ENCODE results near the gene IQCK.
"Not testable (repeated sequence)": the region's sequence is repeated elsewhere in the genome, so short reads cannot be mapped to it uniquely, and the experiment has no call there.

The IQCK gene

DNA sequence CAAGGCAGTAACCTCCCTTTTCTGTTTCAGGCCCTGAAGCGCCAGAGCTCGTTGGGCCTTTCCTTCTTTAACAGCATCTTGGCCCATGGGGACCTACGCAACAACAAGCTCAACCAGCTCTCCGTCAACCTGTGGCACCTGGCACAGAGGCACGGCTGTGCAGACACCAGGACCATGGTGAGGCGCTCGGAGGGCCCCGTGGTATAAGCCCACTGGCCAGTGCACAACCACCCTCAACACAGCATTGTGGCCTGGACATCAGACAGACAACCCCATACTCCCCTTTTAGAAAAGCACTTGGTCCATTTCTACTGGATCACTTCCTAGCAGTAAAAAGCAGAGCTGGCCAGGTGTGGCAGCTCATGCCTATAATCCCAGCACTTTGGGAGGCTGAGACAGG lies 18.6 kb upstream of the IQCK start:
- no peak for DNase-seq (ENCODE audit: low spot score)

DNA sequence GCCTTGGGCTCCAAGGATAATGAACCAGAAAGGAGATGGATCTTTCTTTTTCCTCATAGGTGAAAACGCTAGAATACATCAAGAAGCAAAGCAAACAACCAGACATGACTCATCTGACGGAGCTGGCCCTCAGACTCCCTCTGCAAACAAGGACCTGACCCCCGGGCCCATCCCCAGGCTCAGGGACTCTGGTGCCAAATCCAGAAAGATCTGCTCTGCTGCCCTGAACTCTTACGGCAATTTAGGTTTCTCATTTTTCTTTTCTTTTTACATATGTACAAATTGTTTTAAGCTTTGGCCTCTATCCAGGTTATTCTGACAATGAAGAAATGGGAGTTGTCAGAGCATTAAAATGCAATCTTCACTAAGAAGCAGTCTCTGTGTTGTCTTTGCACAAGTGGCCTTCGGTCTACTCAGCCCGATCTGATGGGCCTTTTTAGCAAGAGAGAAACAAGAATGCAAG lies 17.7 kb upstream of the IQCK start:
- no peak for DNase-seq (ENCODE audit: low spot score)

DNA sequence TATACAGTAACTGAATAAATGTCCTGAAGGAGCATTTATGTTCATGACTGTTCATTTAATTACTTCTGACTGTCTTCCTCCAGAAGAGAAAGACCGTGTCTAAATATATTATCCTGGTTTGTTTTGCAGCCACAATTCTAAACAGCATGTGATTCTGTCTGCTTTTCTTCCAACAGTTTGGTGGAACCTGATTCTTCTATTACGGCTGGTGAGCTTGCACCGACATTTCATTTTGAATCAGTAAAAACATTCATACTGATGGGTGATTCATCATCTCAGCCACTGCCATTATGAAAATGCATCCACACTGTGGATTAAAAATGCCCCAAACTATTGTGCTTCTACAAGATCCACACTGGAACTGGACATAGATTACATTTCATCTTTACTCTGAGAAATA lies 17.0 kb upstream of the IQCK start:
- no peak for DNase-seq (ENCODE audit: low spot score)

DNA sequence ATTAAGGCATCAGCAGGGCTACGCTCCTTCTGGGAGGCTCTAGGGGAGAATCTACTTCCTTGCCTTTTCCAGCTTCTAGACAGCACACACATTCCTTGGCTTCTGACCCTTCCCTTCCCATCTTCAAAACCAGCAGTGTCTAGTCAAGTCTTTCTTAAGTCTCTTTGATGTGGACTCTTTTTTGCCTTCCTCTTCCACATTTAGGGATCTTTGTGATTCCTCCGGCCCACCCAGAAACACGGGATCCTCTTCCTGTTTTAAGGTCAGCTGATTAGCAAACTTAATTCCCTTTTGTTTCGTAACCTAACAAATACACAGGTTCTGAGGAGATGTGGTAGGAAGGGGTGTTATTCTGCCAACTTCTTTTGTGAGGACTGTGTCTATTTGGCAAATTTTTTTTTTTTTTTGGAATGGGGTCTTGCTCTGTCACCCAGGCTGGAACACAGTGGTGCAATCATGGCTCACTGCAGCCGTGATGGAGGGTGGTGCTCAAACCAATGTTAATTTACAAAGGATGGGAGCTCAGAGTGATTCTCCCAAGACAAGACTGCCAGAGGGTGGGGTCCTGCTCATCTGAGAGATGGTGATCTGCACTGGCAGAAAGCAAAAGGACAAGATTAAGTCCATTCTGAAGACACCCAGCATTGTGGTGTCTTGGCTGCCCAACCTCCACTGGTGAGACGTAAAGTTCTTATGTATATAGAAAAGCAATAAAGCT lies 14.7 kb upstream of the IQCK start:
- DNase-seq (ENCODE audit: low spot score), result no peak

DNA sequence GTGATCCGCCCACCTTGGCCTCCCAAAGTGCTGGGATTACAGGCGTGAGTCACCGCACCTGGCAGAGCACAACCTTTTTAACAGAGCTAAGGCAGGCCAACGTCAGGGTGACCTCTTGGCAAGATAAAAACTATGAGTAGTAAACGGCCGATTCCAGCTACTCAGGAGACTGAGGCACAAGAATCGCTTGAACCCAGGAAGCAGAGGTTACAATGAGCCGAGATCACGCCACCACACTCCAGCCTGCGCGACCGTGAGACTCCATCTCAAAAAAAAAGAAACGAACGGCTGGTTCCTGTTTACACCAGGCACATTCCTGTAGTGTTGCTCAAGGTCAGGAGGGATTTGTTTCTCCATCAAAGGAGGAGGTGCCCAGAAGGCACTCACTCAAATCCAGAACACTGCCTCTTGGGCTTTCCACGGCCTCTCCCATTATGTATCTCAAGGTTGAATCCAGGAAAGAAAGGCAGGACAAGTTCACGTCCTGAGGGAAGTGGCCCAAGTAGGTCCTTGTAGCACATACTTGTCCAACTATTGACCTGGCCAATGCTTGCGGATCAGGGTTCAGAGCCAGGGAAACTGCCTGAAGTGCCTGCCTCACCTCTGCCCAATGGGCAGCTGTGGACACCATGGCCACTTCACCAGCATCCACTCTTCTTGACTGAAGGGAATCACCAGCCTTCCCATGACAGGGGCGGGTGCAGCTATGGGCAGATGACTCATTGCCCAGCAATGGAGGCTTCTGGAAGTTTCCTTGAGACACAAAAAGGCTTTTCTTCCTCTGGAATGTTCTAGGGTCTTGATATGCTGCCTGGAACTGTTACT lies 13.5 kb upstream of the IQCK start:
- peak; percentile 27 for DNase-seq (ENCODE audit: low spot score)

DNA sequence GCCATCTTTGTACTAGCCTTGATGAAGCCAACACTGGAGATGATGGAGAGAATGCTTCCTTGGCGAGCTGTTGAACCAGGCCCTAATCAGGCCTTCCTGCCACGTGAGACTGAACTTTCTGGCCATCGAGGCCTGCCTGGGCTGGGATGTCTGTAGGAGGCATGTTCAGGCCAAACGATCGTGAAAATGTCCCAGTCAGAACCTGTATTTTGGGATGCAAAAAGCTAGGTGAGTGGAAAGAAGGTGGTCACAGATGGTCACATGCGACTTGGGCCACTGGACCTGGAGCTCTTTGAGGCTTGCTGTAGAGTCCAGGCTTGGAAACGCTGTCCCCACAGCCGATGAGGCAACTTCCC lies 12.9 kb upstream of the IQCK start:
- no peak for DNase-seq (ENCODE audit: low spot score)

DNA sequence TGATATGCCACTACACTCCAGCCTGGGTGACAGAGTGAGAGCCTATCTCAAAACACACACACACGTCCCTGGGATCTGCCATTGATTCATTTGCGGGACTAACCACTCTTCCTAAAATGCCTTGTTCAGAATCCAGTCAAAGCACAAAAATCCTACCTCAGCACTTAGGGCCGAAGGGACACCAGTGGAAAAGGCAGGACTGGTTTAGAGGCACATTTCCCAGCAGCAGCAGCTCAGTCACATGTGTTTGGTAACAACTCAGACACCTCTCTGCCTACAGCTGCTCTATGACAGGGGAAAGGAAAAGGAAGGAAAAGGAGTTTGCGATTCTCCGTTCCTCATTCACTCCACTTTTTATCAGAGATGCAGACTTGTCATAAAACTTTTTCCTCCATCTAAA lies 12.2 kb upstream of the IQCK start:
- DNase-seq (ENCODE audit: low spot score), result no peak

DNA sequence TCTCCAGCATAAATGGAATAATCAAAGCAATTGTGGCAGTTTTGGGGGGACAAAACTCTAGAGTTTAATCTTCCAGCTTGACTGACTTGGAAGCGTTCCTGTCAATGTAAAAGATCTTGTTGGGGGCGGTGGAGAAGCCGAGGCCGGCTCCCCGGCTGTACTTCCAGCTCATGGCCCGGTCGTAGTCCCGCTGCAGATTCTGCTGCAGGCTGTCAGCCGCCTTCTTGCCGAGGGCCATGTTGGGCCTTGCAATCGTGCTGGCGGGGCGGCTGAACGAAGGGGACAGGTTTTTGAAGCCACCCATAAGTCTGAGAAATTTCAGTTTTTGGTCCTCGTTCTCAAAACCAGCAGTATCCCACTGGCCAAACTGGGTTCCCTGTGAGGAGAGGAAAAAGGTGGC lies 11.2 kb upstream of the IQCK start:
- DNase-seq (ENCODE audit: low spot score), result no peak

DNA sequence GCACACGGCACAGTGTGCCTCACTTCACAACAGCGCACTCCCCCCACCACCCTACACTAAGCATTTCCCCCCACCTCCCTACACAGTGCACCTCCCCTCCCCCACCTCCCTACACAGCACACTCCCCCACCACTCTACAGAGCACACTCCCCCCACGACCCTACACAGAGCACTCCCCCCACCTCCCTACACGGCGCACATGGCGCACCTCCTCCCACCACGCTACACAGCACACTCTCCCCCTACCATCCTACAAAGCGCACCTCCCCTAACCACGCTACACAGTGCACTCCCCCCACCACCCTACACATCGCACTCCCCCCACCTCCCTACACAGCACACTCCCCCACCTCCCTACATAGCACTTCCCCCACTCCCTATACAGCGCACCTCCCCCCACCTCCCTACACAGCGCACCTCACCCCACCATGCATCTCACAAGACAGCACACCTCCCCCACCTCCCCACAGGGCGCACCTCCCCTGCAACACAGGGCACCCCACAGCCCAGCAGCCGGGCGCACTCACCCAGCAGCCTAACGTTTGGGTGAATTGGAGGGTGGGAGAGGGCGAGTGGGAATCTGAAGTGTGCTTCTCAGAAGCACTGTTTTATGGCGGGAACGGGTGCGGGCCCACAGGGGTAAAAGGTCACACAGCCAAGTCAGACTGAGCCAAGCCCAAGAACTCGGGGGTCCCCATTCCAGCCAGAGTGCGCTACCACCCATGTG lies 10.3 kb upstream of the IQCK start:
- no peak for DNase-seq (ENCODE audit: low spot score)

DNA sequence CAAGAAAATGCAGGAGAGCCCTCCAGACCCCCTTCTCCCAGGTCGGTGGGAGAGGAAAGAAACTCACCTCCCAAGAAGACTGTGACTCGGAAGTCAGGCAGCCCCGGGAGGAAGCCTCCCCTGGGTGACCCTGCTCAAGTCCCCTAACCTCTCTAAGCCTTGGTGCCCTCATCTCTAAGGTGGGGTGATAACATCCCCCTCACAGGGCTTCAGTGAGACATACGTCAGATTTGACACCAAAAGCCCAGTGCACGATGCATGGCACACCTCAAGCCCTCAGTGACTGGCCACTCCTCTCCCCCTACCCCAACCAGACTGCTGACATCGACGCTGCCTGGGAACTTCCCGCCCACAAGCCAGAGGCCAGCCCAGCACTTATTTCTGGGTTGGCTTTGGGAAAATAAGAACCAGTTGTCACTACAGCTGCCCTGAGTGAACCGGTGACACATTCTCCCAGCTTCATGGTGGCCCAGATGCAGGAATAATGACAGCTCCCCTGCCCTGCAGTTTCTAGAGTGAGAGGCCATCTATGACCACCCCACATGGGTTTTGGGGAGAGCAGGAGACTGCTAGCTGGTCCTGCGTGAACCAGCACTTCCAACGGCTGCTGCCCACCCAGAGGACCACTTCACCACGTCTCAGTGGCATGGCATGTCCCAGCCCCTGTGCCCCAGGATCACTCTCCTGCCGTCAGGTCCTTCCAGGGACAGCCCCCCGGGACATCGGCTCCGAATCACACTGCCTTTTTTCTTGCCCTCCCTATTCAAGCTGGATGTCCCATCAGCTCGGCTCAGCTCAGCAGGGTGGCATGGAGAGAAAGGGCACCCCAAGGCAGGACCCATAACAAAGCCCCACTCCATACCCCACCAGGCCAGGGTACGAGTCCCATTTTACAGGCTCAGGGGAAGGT lies 9.5 kb upstream of the IQCK start:
- DNase-seq (ENCODE audit: low spot score), result no peak

DNA sequence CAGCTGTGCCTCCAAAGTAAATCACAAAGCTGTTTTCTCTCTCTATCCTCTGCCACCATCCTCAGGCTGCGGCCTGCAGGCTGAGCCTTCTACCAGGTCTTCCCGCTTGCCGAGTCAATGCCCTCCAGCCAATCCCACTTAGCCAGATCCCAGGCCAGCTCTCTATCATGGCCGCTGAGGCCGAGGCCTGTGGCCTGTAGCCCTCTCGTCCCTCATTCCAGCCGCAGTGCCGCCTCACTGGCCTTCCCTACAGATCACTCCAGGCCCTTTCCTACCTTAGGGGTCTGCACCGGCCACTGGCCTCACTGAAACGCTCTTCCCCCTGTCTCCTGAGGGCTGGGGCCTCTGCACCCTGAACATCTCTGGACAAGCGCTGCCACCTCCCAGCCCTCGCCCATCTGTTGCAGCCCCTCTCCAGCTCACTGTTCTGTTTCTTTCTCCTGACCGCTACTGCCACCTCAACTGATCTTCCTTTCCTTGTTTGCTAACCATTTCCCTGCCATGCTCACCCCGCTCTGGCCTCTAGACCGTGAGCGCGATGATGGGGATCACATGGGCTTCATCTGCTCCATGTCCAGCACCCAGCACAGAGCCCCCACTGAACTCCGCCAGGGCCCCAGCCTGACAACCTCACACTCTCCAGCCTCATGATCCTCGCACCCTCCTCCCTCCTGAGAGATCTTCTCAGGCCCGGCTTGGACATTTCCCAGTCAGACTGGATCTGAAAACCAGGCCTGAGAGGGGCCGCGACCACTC lies 8.5 kb upstream of the IQCK start:
- DNase-seq (ENCODE audit: low spot score), result no peak

DNA sequence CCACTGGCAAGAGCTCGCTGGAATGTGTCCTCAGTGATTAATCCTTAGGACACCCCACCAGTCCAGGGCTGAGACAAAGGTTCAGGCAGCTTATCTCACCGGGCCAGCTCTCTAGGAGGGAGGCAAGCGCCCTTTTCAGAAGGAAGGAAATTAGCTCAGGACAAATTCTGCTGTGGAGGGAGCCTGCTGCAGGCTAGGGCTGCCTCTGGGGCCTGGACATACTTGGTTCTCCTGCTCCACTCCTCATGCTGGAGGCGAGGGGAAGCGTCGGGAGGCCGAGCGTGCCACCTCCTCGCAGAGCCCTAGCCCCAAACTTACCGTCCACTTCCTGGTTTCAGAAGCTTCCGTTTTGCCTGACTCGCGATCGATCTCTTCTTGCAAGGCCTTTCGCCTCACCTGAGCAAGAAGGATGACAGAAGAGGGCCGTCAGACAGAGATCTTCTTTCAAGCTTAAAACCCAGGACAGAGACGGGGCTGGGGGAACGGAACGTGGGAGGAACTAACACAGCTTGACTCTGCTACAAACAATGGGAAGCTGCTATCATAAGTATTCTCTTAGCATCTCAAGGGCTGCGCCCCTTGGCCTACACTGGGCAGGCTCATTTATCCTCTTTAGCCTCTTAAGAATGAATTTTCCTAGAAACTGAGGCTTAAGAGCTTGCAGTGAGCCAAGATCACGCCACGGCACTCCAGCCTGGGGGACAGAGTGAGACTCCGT lies 7.7 kb upstream of the IQCK start:
- no peak for DNase-seq (ENCODE audit: low spot score)

DNA sequence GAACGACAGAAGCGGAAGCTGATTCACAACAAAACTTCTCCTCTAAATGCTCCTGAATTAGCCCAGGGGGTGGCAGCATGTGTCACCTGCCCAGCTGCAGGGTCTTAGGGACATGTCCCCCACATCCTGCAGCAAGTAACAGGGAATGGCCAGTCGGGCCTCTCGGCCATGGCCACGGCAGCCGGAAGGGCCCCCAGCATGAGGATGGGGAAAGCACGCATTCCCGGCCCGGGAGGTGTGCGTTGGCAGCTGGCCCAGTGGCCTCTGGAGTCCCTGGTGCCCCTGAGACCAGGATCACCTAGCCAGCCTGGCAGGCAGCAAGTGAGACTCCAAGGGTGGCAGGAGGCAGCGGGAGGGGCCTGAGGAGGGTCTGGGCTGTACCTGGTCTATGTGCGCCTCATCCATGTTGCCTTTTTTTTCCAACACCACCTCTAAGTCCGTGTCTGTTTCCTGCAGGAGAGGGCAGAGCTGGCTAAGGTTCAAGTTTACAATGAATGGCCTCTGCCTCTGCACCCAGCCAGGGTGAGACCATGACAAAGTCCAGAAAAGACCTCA lies 7.0 kb upstream of the IQCK start:
- no peak for DNase-seq (ENCODE audit: low spot score)

DNA sequence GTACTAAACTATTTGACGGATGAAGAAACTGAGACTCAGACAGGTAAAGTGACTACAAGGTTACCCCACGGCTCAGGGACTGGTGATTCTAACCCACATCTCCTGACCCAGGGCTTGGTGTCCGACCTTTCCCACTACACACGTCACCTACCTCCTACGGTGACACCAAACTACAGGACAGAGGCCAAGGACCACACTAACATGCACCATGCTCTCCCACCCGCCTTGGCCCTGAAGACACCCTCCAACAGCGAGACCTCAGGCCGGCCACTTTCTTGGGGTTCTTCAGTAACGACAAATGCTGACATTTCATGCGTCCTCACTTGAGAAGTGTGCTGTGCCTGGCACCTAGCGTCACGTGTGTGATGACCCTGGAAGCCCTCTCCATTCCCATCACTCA lies 6.4 kb upstream of the IQCK start:
- DNase-seq (ENCODE audit: low spot score), result no peak

DNA sequence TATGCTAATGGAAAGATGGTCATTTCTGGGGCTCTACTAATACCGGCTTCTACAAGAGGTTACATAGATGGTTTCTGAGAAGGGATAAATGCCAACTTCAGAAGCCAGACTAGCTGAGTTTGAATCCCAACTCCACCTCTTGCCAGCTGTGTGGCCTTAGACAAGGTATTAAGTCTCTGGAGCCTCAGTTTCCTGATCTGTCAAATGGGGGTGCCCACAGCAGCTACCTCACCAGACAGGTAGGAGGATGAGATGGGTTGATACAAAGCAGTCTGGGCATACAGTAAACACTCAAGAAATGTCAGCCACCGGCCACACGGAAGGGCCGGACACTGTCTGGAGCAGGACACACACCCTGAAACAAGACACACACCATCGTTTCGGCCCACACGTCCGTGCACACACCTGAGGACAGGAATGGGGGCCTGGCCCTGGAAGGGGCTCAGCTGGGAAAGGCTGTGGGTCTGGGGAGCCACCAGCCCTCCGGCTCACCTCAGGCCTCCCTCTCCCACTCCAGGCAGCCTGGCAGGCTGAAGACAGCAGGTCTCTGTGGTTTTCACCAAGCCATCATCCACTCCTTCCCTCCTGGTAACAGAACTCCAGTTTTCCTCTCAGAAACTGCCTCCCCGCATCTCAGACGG lies 5.5 kb upstream of the IQCK start:
- no peak for DNase-seq (ENCODE audit: low spot score)

DNA sequence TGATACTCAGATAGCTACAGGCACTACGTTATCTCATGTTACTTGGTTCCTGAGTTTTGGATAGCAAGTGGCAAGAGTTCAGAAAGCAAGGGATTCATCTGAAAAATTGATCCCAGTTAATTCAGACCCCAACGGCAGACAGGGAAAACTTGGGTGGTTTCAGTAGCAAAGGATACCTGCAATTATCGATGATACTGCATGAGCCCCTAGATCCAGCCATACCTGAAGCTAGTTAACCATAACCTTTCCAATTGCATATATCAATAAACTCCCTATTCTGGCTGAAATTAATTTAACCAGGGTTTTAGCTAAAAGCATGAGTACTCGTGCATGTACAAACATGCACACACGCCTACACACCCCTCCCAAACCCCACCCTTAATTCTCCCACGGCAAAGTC lies 4.4 kb upstream of the IQCK start:
- no peak for DNase-seq (ENCODE audit: low spot score)

DNA sequence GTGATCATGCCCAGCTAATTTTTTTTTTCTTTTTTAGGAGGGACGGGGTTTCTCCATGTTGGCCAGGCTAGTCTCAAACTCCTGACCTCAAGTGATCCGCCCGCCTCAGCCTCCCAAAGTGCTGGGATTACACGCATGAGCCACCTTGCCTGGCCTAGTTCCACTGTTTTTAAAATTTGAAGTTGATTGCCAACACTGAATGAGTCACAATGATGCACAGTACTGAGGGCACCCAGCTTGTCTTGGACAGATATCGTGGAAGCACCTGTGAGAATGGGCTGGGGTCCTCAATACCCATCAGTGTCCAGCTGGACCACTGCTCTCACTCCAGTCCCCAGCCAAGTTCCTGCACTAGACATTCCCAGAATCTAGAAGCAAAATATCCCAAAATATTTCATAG lies 2.5 kb upstream of the IQCK start:
- DNase-seq (ENCODE audit: low spot score), result no peak

DNA sequence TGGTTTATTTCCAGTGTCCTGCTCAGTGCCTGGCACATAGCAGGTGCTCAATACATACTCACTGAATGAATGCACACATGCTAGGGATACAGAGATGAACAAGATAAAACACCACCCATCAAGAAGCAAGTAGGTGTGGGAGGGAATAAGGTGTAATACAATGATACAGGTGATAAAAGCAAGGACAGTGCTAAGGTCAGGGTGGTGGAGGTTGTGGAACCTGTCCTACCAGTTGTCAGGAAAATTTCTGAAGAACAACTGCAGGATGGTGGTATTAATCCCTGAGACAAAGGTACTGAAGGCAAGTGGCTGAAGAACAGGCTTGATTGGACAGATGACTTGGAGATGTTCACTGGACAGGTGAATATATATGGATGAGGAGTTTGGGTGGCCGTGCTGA lies 1.9 kb upstream of the IQCK start:
- DNase-seq (ENCODE audit: low spot score), result no peak

DNA sequence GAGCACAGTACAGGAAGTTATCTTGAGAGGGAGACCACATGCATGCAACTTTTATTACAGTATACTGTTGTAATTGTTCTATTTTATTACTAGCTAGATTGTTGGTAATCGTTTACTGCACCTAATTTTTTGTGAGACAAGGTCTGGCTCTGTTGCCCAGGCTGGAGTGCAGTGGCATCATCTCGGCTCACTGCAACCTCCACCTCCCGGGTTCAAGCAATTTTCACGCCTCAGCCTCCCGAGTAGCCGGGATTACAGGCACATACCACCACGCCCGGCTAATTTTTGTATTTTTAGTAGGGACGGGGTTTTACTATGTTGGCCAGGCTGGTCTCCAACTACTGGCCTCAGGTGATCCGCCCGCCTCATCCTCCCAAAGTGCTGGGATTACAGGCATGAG lies 1.3 kb upstream of the IQCK start:
- DNase-seq (ENCODE audit: low spot score), result not testable (repeated sequence)

DNA sequence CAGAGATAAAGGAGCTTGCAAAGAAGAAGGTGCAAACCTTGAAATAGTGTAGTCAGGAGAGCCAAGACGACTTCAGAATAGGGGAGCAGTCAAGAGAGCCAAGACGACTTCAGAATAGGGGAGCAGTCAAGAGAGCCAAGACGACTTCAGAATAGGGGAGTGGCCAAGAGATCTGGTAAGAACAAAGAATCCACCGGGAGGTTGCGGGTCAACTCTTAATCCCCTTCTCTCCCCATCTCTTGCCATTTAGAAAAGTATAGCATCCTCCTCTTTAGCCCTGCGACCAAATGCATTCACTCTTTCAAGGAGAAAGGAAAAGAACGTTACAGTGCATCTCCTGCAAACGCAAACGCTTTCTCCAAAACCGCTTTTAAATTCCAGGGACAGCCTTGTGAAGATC lies 757 bp upstream of the IQCK start:
- no peak for DNase-seq (ENCODE audit: low spot score)

Measured in SW480 (cell line).